IPS-NIHi7 (cell line): ENCODE data around the gene PGAP3.
"Not testable (repeated sequence)": the region's sequence is repeated elsewhere in the genome, so short reads cannot be mapped to it uniquely, and the experiment has no call there.

Experiments
- DNase-seq: peaks from one replicate; pipeline ENCODE4 v3.0.0; 2012; ENCODE audit warnings: mixed read lengths; ENCODE audit errors: extremely low spot score

Gene PGAP3

GRCh38 chr17:39715375-39716072 is 27.7 kb upstream of the PGAP3 start:
- no peak for DNase-seq

GRCh38 chr17:39714234-39714633 is 26.4 kb upstream of the PGAP3 start:
- no peak for DNase-seq

GRCh38 chr17:39711851-39712250 is 24.0 kb upstream of the PGAP3 start:
- no peak for DNase-seq

GRCh38 chr17:39711071-39711470 is 23.2 kb upstream of the PGAP3 start:
- DNase-seq, result not testable (repeated sequence)

- no peak for DNase-seq
These were observed 22.4 kb upstream of the PGAP3 start for GRCh38 chr17:39709998-39710964.

- DNase-seq, result no peak
These were observed 21.6 kb upstream of the PGAP3 start for GRCh38 chr17:39709319-39709997.

GRCh38 chr17:39706921-39707337 is 19.1 kb upstream of the PGAP3 start:
- DNase-seq, result no peak

- DNase-seq, result no peak
These were observed 18.5 kb upstream of the PGAP3 start for GRCh38 chr17:39706383-39706782.

GRCh38 chr17:39705786-39706348 is 18.0 kb upstream of the PGAP3 start:
- no peak for DNase-seq

GRCh38 chr17:39704821-39705551 is 17.1 kb upstream of the PGAP3 start:
- peak; percentile 51 for DNase-seq

GRCh38 chr17:39703913-39704312 is 16.1 kb upstream of the PGAP3 start:
- DNase-seq, result no peak

GRCh38 chr17:39702901-39703893 is 15.3 kb upstream of the PGAP3 start:
- no peak for DNase-seq

GRCh38 chr17:39701784-39702422 is 14.0 kb upstream of the PGAP3 start:
- DNase-seq, result no peak

- no peak for DNase-seq
These were observed 13.3 kb upstream of the PGAP3 start for GRCh38 chr17:39701012-39701783.

- DNase-seq, result no peak
These were observed 12.5 kb upstream of the PGAP3 start for GRCh38 chr17:39700148-39700987.

- peak; percentile 74 for DNase-seq
These were observed 11.9 kb upstream of the PGAP3 start, which contains the start of gene ERBB2 for GRCh38 chr17:39699818-39700147. Gene ERBB2 (plus strand): TSS chr17:39700064. CDS start chr17:39700239, 175 bp downstream.

- DNase-seq, result not testable (repeated sequence)
These were observed 11.4 kb upstream of the PGAP3 start for GRCh38 chr17:39699157-39699817.
